ENCODE data around the gene WDCP. TPM values are rescaled to one million over a fixed set of nuclear protein-coding genes. Genes with fewer than 3 reads are reported as not detected.

The WDCP gene
- total and polyA plus RNA-seq, 4 donors = 2.1 to 9.1 (median 6.1) TPM

Small RNA genes lying within 50 kb of the gene (small RNA-seq; reads per million reads assigned to genes)
- not detected for gene RN7SL610P (ENCODE audit: low replicate concordance)
- not detected for gene RNU6-370P (ENCODE audit: low replicate concordance)

Other genes starting within 250 kb of the WDCP start
- 10 to 100 TPM; 29.5 to 77.3 TPM for gene ATAD2B, start 120.3 kb downstream of the WDCP start, total RNA-seq
- gene ATAD2B, start 120.3 kb downstream of the WDCP start, polyA plus RNA-seq = 1 to 10 TPM; 4.1 to 4.5 TPM
- gene UBXN2A, start 106.9 kb downstream of the WDCP start, total RNA-seq = 10 to 100 TPM; 10.2 to 23.3 TPM
- gene UBXN2A, start 106.9 kb downstream of the WDCP start, polyA plus RNA-seq = 1 to 10 TPM; 4.7 to 6.0 TPM
- 1 to 10 TPM in 1 of 2 donors, under 1 TPM in 1; 0.89 to 2.3 TPM for gene MFSD2B, start 37.3 kb downstream of the WDCP start, total RNA-seq
- gene MFSD2B, start 37.3 kb downstream of the WDCP start, polyA plus RNA-seq = under 1 TPM; 0.18 to 0.58 TPM
- gene FKBP1B, start 2.4 kb upstream of the WDCP start, total RNA-seq = 10 to 100 TPM; 10.5 to 13.6 TPM
- 10 to 100 TPM; 13.0 to 19.0 TPM for gene FKBP1B, start 2.4 kb upstream of the WDCP start, polyA plus RNA-seq
- gene SF3B6, start 28.9 kb upstream of the WDCP start, total RNA-seq = 100 to 1,000 TPM in 1 of 2 donors, 10 to 100 TPM in 1; 56.1 to 148 TPM
- gene SF3B6, start 28.9 kb upstream of the WDCP start, polyA plus RNA-seq = 100 to 1,000 TPM in 1 of 2 donors, 10 to 100 TPM in 1; 97.4 to 124 TPM
- gene TP53I3, start 37.4 kb upstream of the WDCP start, total RNA-seq = 10 to 100 TPM; 35.7 to 56.3 TPM
- gene TP53I3, start 37.4 kb upstream of the WDCP start, polyA plus RNA-seq = 10 to 100 TPM; 49.5 to 63.8 TPM
- gene PFN4, start 75.9 kb upstream of the WDCP start, total RNA-seq = 1 to 10 TPM in 1 of 2 donors, under 1 TPM in 1; 0.49 to 1.9 TPM
- gene PFN4, start 75.9 kb upstream of the WDCP start, polyA plus RNA-seq = under 1 TPM; 0.66 to 0.98 TPM
- gene FAM228B, start 76.1 kb upstream of the WDCP start, total RNA-seq = 10 to 100 TPM; 20.7 to 35.4 TPM
- 10 to 100 TPM in 1 of 2 donors, 1 to 10 TPM in 1; 5.0 to 23.3 TPM for gene FAM228B, start 76.1 kb upstream of the WDCP start, polyA plus RNA-seq
- gene FAM228A, start 127.7 kb upstream of the WDCP start, total RNA-seq = 1 to 10 TPM in 1 of 2 donors, under 1 TPM in 1; 0.80 to 3.9 TPM
- gene FAM228A, start 127.7 kb upstream of the WDCP start, polyA plus RNA-seq = 1 to 10 TPM in 1 of 2 donors, under 1 TPM in 1; 0.46 to 1.8 TPM

Measured in lung (tissue), 5 donors.